ENCODE results near the gene FBXL2. TPM values are rescaled to one million over a fixed set of nuclear protein-coding genes. Genes with fewer than 3 reads are reported as not detected.

FBXL2 gene
- total and polyA plus RNA-seq, 2 of the 8 experiments (the other 6 are each of a cell fraction or from before 2014, with no cell fraction given) = 3.1 to 5.4 TPM

GRCh38 chr3:33377931-33378330 is 100.7 kb downstream of the FBXL2 start:
- Histone ChIP-seq H2AFZ (ENCODE audit: low read length) (no peak overlapping the region), H3K27me3 (replicated peaks in 1 of 4; ENCODE audit: control insufficient read depth in 3 of 4, extremely low read depth in 1 of 4, insufficient read depth in 3 of 4, low read length in 3 of 4) (no peaks in the 10 kb centered on the region), H3K79me1 (ENCODE audit: low read depth, low read length) (no peaks in the 10 kb centered on the region), H3K23me2 (ENCODE audit: low read depth, low read length) (no peaks in the 10 kb centered on the region), H3K4me2 (ENCODE audit: insufficient read depth in 1 of 2, low read depth in 2 of 2, low read length in 2 of 2) (no peak overlapping the region), H3K9ac (replicated peaks in 1 of 4; ENCODE audit: extremely low read depth in 1 of 4, low read depth in 3 of 4, low read length in 3 of 4) (no peak overlapping the region), H2BK12ac (ENCODE audit: low read depth, low read length) (no peak overlapping the region), H3K36me3 (ENCODE audit: control insufficient read depth in 2 of 4, insufficient read depth in 4 of 4, low read length in 3 of 4) (0 out of 8 replicates have a peak, but pooled peaks cover 0 to 2% (median 0%) of the 10 kb centered on the region in 4 experiments), H3K23ac (ENCODE audit: insufficient read length) (no peak overlapping the region), H2BK120ac (replicated peaks; ENCODE audit: low read depth, low read length) (no peak overlapping the region), H3K18ac (ENCODE audit: extremely low read depth, low read length) (no peak overlapping the region), H3K14ac (ENCODE audit: insufficient read length) (no peak overlapping the region), H4K5ac (ENCODE audit: insufficient read length, low read depth, low read length) (no peak overlapping the region), H3K27ac (ENCODE audit: low read depth, low read length) (no peak overlapping the region), H2BK5ac (ENCODE audit: low read depth, low read length) (no peak overlapping the region), H4K8ac (ENCODE audit: extremely low read depth, insufficient read depth, low read length) (no peak overlapping the region), H3K4ac (replicated peaks; ENCODE audit: insufficient read length, low read depth, low read length) (no peak overlapping the region), H3K4me3 (ENCODE audit: extremely low read depth in 1 of 4, insufficient read depth in 2 of 4, low read depth in 3 of 4, low read length in 4 of 4) (no peak overlapping the region), H3K79me2 (ENCODE audit: control insufficient read depth in 1 of 2, insufficient read depth in 2 of 2, low read length in 2 of 2) (no peaks in the 10 kb centered on the region), H2BK15ac (ENCODE audit: low read length) (no peak overlapping the region), H4K91ac (replicated peaks; ENCODE audit: insufficient read length, low read length) (no peak overlapping the region), H3K9me3 (ENCODE audit: insufficient read depth in 2 of 2, low read depth in 1 of 2, low read length in 1 of 2) (no peaks in the 10 kb centered on the region), H3K56ac (replicated peaks; ENCODE audit: insufficient read length, low read depth, low read length) (no peak overlapping the region), H4K20me1 (replicated peaks in 1 of 2; ENCODE audit: control insufficient read depth in 1 of 2, insufficient read depth in 2 of 2, low read length in 2 of 2) (peaks cover 0 to 1% of the 10 kb centered on the region in 2 experiments), H2AK5ac (ENCODE audit: low read depth, low read length) (no peak overlapping the region), H3K4me1 (replicated peaks in 1 of 4; ENCODE audit: control insufficient read depth in 3 of 4, insufficient read depth in 4 of 4, low read length in 3 of 4) (peaks cover 0 to 6% (median 0%) of the 10 kb centered on the region in 4 experiments; a peak in 1 of 7 replicates), H2BK20ac (ENCODE audit: low read length) (no peak overlapping the region)
- FAIRE-seq (no peak), DNase-seq (ENCODE audit: low read depth in 1 of 2, low spot score in 2 of 2) (no peak)
- 89% methylated on average over 3 of the region's 3 CpGs; no CpG with 5 or more reads in 1 of the 2 experiments for WGBS, 2 experiments (ENCODE audit: extremely low coverage in 1 of 2, insufficient coverage in 1 of 2, insufficient read length in 1 of 2, insufficient replicate concordance in 2 of 2, low coverage in 1 of 2, low lambda C conversion rate in 2 of 2, missing lambda C conversion rate in 1 of 2)
- ChIA-PET POLR2A (ENCODE audit: partially characterized antibody) (interaction anchor here (0.9 kb wide), 1 partner anchor 421 kb away, joined by 3 read pairs; the partner anchor contains the start of gene PDCD6IP), CTCF (ENCODE audit: partially characterized antibody) (interaction anchor here (1.0 to 2.6 kb wide), 10 partner anchors 9 to 409 kb away, joined by 3 to 9 read pairs (median 4); no protein-coding TSS in a partner anchor)
- TF ChIP-seq SRF (IDR thresholded peaks at IDR 0.05; ENCODE audit: low read depth, low read length) (no peak), CEBPB (IDR thresholded peaks at IDR 0.05; ENCODE audit: low read depth, low read length) (no peak), KDM4A (IDR thresholded peaks at IDR 0.05; ENCODE audit: low read depth, low read length, severe bottlenecking) (no peak), YY1 (IDR thresholded peaks at IDR 0.05; ENCODE audit: low read depth, low read length) (no peak), GABPA (IDR thresholded peaks at IDR 0.05; ENCODE audit: borderline replicate concordance, insufficient read depth, low read length) (no peak), RAD21 (IDR thresholded peaks at IDR 0.05 in 1 of 2, conservative IDR thresholded peaks at IDR 0.05 in 1 of 2; ENCODE audit: low read depth in 2 of 2, low read length in 2 of 2) (no peak), GTF2F1 (IDR thresholded peaks at IDR 0.05; ENCODE audit: borderline replicate concordance, low read depth, low read length) (no peak), CHD2 (IDR thresholded peaks at IDR 0.05; ENCODE audit: low read length) (no peak), E2F6 (IDR thresholded peaks at IDR 0.05) (no peak), TBP (IDR thresholded peaks at IDR 0.05; ENCODE audit: low read depth, low read length) (no peak), SP1 (IDR thresholded peaks at IDR 0.05; ENCODE audit: low read depth, low read length) (no peak), EGR1 (IDR thresholded peaks at IDR 0.05; ENCODE audit: borderline replicate concordance, low read depth, low read length) (no peak), TAF1 (IDR thresholded peaks at IDR 0.05; ENCODE audit: low read depth, low read length) (no peak)

Measured in H1 (cell line).